Measurements from ENCODE around the gene RCC1. TPM values are rescaled to one million over a fixed set of nuclear protein-coding genes. Genes with fewer than 3 reads are reported as not detected.
A peak's percentile ranks its signal among the peaks of the same experiment; 100 is the strongest.

Gene RCC1
- total RNA-seq, 1 experiment from 2014 or later = 61.2 TPM

DNA sequence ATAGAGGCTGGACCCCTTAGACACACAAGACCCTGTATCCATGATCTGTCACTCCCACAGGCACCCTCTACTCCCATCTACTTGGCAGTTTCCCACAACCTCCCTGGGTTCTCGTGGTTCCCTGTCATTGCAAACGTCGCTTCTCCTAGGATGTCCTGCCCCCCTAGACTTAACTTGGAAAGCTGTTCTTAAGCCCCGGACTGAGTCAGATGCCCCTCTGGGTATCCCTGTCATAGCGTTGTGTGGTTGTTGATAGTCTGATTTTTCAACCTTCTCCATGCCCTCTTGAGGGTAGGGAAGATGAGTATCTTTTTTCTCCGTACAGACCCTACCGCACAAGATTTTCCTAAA lies 11.8 kb downstream of the RCC1 start:
- peak; percentile 12 for ATAC-seq
- in situ Hi-C loops (cut with HindIII; ENCODE audit: low pct_unique_long_range_greater_than_20kb, low sequenced_read_pairs) (no loop called here), intact Hi-C loops (cut with micrococcal nuclease; ENCODE audit: unreplicated experiment) (loop anchor here (5.0 kb wide), 1 partner anchor 85 kb away; no protein-coding TSS in a partner anchor)
- BruUV-seq (replicated peaks) = no TSS peak
- H3K36me3 ChIP-seq (ENCODE audit: control insufficient read depth, insufficient read depth, low read length) = peaks cover 4% of the 10 kb centered on the region; the same call in 1 of the 2 replicates
- peak; percentile 73 for DNase-seq (ENCODE audit: low read depth, low spot score)
- H3K4me3 ChIP-seq (ENCODE audit: low read depth in 2 of 2, low read length in 2 of 2) = peak overlapping the region; percentile 60 to 69
- ChIA-PET POLR2A (no interaction called here), CTCF (interaction anchor here (0.9 kb wide), 1 partner anchor 85 kb away, joined by 3 read pairs; no protein-coding TSS in a partner anchor)
- no peaks in the 10 kb centered on the region for H3K27me3 ChIP-seq (ENCODE audit: control insufficient read depth, insufficient read depth, low read length)
- no peak for TF ChIP-seq POLR2AphosphoS5 (IDR thresholded peaks at IDR 0.05; ENCODE audit: low read depth, low read length)
- TF ChIP-seq, protein P1, sequence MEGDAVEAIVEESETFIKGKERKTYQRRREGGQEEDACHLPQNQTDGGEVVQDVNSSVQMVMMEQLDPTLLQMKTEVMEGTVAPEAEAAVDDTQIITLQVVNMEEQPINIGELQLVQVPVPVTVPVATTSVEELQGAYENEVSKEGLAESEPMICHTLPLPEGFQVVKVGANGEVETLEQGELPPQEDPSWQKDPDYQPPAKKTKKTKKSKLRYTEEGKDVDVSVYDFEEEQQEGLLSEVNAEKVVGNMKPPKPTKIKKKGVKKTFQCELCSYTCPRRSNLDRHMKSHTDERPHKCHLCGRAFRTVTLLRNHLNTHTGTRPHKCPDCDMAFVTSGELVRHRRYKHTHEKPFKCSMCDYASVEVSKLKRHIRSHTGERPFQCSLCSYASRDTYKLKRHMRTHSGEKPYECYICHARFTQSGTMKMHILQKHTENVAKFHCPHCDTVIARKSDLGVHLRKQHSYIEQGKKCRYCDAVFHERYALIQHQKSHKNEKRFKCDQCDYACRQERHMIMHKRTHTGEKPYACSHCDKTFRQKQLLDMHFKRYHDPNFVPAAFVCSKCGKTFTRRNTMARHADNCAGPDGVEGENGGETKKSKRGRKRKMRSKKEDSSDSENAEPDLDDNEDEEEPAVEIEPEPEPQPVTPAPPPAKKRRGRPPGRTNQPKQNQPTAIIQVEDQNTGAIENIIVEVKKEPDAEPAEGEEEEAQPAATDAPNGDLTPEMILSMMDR (IDR thresholded peaks at IDR 0.05) = peak; percentile 55; the same call in 1 of the 2 replicates
- peak overlapping the region; percentile 76 for H3K27ac ChIP-seq (ENCODE audit: low read length)
- peaks cover 12% of the 10 kb centered on the region for H3K4me1 ChIP-seq (ENCODE audit: control insufficient read depth, insufficient read depth, low read length)
- H3K9me3 ChIP-seq (ENCODE audit: control insufficient read depth, insufficient read depth, low read depth, low read length) = no peaks in the 10 kb centered on the region

- Histone ChIP-seq H3K4me3 (ENCODE audit: low read depth in 2 of 2, low read length in 2 of 2) (peak overlapping the region; percentile 60 to 69), H3K27ac (ENCODE audit: low read length) (peak overlapping the region; percentile 92), H3K27me3 (ENCODE audit: control insufficient read depth, insufficient read depth, low read length) (no peaks in the 10 kb centered on the region), H3K36me3 (ENCODE audit: control insufficient read depth, insufficient read depth, low read length) (peaks cover 4% of the 10 kb centered on the region; the same call in 1 of the 2 replicates), H3K4me1 (ENCODE audit: control insufficient read depth, insufficient read depth, low read length) (peaks cover 11% of the 10 kb centered on the region), H3K9me3 (ENCODE audit: control insufficient read depth, insufficient read depth, low read depth, low read length) (no peaks in the 10 kb centered on the region)
- ATAC-seq = peak; percentile 72
- TF ChIP-seq, protein P1 (IDR thresholded peaks at IDR 0.05) = peak; percentile 99
- TF ChIP-seq POLR2AphosphoS5 (IDR thresholded peaks at IDR 0.05; ENCODE audit: low read depth, low read length) (peak; percentile 78), SIN3A (IDR thresholded peaks at IDR 0.05; ENCODE audit: borderline replicate concordance, insufficient read depth, low read depth, low read length) (no peak; the same call in 1 of the 2 replicates)
- ChIA-PET CTCF (interaction anchor here (0.6 kb wide), 1 partner anchor 60 kb away, joined by 4 read pairs; no protein-coding TSS in a partner anchor), POLR2A (interaction anchor here (0.6 kb wide), 1 partner anchor 10 kb away, joined by 3 read pairs; no protein-coding TSS in a partner anchor)
- DNase-seq (ENCODE audit: low read depth, low spot score) = no peak
- in situ Hi-C loops (cut with HindIII; ENCODE audit: low pct_unique_long_range_greater_than_20kb, low sequenced_read_pairs) = no loop called here
- intact Hi-C loops (cut with micrococcal nuclease; ENCODE audit: unreplicated experiment) = loop anchor here (5.0 kb wide), 1 partner anchor 84 kb away; no protein-coding TSS in a partner anchor
- BruUV-seq (replicated peaks) = no TSS peak
These were observed 12.3 kb downstream of the RCC1 start for GRCh38 chr1:28518000-28518744.

DNA sequence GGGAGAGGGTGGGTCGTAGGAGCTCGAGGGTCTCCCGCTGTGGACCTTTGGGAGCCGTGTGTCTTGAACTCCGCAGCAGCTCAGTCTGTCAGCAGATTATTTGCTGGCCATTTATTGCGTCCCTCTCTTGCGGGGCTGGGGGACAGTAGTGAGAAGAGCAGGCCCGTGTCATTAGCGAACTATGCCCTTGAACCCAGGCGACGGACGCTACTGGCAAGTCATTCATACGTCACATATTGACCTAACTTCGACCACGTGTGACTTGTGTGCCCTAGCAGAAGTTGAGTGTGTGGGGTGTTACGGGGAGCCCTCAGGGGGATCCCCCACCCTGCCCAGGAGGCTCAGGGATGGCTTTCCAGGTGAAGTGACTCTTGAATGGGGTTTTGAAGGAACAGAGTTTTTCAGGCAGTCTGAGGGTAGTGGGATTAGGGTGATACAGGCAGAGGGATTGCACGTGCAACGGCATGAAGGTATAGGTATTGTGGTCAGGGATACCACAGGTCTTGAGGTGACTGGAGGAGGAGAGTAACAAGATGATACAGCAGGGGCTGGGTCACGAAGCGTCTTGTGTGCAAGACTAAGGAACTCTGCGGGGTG lies 13.0 kb downstream of the RCC1 start:
- ChIA-PET CTCF (interaction anchor here (0.6 kb wide), 1 partner anchor 60 kb away, joined by 4 read pairs; no protein-coding TSS in a partner anchor), POLR2A (interaction anchor here (0.7 kb wide), 2 partner anchors 17 to 88 kb away, joined by 3 to 5 read pairs; no protein-coding TSS in a partner anchor)
- Histone ChIP-seq H3K9me3 (ENCODE audit: control insufficient read depth, insufficient read depth, low read depth, low read length) (no peaks in the 10 kb centered on the region), H3K27ac (ENCODE audit: low read length) (peak overlapping the region; percentile 92), H3K36me3 (ENCODE audit: control insufficient read depth, insufficient read depth, low read length) (peaks cover 4% of the 10 kb centered on the region; the same call in 1 of the 2 replicates), H3K4me3 (ENCODE audit: low read depth in 2 of 2, low read length in 2 of 2) (peak overlapping the region; percentile 60 to 69), H3K27me3 (ENCODE audit: control insufficient read depth, insufficient read depth, low read length) (no peaks in the 10 kb centered on the region), H3K4me1 (ENCODE audit: control insufficient read depth, insufficient read depth, low read length) (peaks cover 11% of the 10 kb centered on the region)
- TSS peak; percentile 45 for BruUV-seq (replicated peaks)
- no peak for TF ChIP-seq SIN3A (IDR thresholded peaks at IDR 0.05; ENCODE audit: borderline replicate concordance, insufficient read depth, low read depth, low read length)
- TF ChIP-seq, protein P1 (IDR thresholded peaks at IDR 0.05) = no peak
- no peak for TF ChIP-seq REST (IDR thresholded peaks at IDR 0.05; ENCODE audit: insufficient read depth in 1 of 2, low read depth in 2 of 2, low read length in 1 of 2)
- TF ChIP-seq TCF7L2 (IDR thresholded peaks at IDR 0.05; ENCODE audit: low read depth, low read length) = no peak
- no peak; the same call in 1 of the 2 replicates for TF ChIP-seq POLR2AphosphoS5 (IDR thresholded peaks at IDR 0.05; ENCODE audit: low read depth, low read length)
- DNase-seq (ENCODE audit: low read depth, low spot score) = no peak
- in situ Hi-C loops (cut with HindIII; ENCODE audit: low pct_unique_long_range_greater_than_20kb, low sequenced_read_pairs) (no loop called here), intact Hi-C loops (cut with micrococcal nuclease; ENCODE audit: unreplicated experiment) (loop anchor here (5.0 kb wide), 1 partner anchor 83 kb away; no protein-coding TSS in a partner anchor)
- no peak for ATAC-seq

Measured in Panc1 (cell line).